HG03135 (cell line): ENCODE data around the gene IPO9.

Source experiments
- ATAC-seq: cut with Tn5 transposase; IDR thresholded peaks from one replicate; pipeline ENCODE4 v1.9.1; 2021; ENCODE audit warnings: mild to moderate bottlenecking, moderate library complexity; ENCODE audit not compliant: unreplicated experiment

Gene IPO9

GRCh38 chr1:201828820-201829774, at the start of gene IPO9:
Gene IPO9, plus strand, starts transcription at chr1:201829157. Its CDS starts 53 bp downstream, at chr1:201829210.
- peak; percentile 86 for ATAC-seq

- no peak for ATAC-seq
Observed at GRCh38 chr1:201779351-201779880, 49.5 kb upstream of the IPO9 start.

- ATAC-seq, result no peak
Observed at GRCh38 chr1:201780952-201781351, 48.0 kb upstream of the IPO9 start.

- ATAC-seq, result no peak
Observed at GRCh38 chr1:201781437-201781836, 47.5 kb upstream of the IPO9 start.

- no peak for ATAC-seq
Observed at GRCh38 chr1:201782353-201782752, 46.6 kb upstream of the IPO9 start.

- ATAC-seq, result no peak
Observed at GRCh38 chr1:201783058-201783457, 45.9 kb upstream of the IPO9 start.

- no peak for ATAC-seq
Observed at GRCh38 chr1:201783572-201783971, 45.4 kb upstream of the IPO9 start.

- no peak for ATAC-seq
Observed at GRCh38 chr1:201785291-201785690, 43.7 kb upstream of the IPO9 start.

- no peak for ATAC-seq
Observed at GRCh38 chr1:201786824-201787223, 42.1 kb upstream of the IPO9 start.

- ATAC-seq, result no peak
Observed at GRCh38 chr1:201788296-201788695, 40.7 kb upstream of the IPO9 start.

- no peak for ATAC-seq
Observed at GRCh38 chr1:201789245-201789644, 39.7 kb upstream of the IPO9 start.

GRCh38 chr1:201790261-201790660, 38.7 kb upstream of the IPO9 start:
- no peak for ATAC-seq

GRCh38 chr1:201791051-201791778, 37.7 kb upstream of the IPO9 start:
- ATAC-seq, result no peak

GRCh38 chr1:201791779-201792173, 37.2 kb upstream of the IPO9 start:
- no peak for ATAC-seq

GRCh38 chr1:201792534-201793305, 36.2 kb upstream of the IPO9 start:
- ATAC-seq, result no peak

GRCh38 chr1:201793306-201793925, 35.5 kb upstream of the IPO9 start:
- ATAC-seq, result no peak

- no peak for ATAC-seq
Observed at GRCh38 chr1:201795066-201795465, 33.9 kb upstream of the IPO9 start.

- no peak for ATAC-seq
Observed at GRCh38 chr1:201800246-201800645, 28.7 kb upstream of the IPO9 start.

GRCh38 chr1:201806801-201807200, 22.2 kb upstream of the IPO9 start:
- ATAC-seq, result no peak

GRCh38 chr1:201807958-201808632, 20.9 kb upstream of the IPO9 start:
- ATAC-seq, result no peak
